Adipose tissue (tissue), 3 donors: Measurements from ENCODE around the gene CLNK. TPM values are rescaled to one million over a fixed set of nuclear protein-coding genes. Genes with fewer than 3 reads are reported as not detected.

ENCODE experiments used
- H3K27ac ChIP-seq: one replicate; pipeline ENCODE4 v1.5.1; 2013; ENCODE audit warnings: low read depth, low read length
- WGBS, 3 donors: extraction: QIAGEN DNeasy Blood & Tissue Kit; methylation state at CpG; one replicate each; pipeline ENCODE4 v1.1.7; 2013; 5-methylcytosine and 5-hydroxymethylcytosine counted together
- polyA plus RNA-seq, 3 donors: library from polyadenylated mRNA; stranded (reverse); fragments of 200-250 nt; gene quantifications; one replicate each; pipeline ENCODE4 v1.2.3, GENCODE V29; 2013
- donor health status: healthy with polysubstance abuse.
- donor health status: Bipolar disorder and iron deficiency.
- donor health status: healthy.

Gene CLNK
- polyA plus RNA-seq, 3 donors: 0.01 to 0.05 TPM; not detected in 1

DNA sequence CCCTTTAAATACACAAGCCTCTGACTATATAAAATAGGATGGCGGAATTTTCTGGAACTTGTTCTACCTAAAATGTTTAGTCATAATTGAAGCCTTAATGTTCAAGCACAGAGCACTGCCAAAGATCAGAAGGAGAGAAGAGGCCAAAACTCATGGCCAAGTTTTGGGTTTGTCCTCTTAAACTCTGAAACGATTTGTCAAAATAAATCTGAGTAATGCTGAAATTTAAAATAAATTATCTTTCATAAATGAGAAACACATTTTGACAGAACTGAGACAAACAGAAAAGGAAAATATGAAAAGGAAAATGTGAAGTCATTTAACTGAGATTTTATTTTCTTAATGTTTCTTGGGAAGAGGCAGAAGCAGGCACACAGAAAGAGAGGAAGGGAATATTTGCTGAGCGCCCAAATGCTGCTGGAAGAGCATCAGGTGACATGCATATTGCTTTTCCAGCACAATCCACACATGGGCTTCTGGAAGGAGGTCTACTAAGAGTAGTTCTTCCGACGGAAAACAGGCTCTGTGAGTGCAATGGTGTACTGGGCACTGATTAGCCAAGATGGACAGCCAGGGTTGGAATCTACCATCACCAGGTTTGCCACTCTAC, 179.9 kb downstream of the CLNK start:
- 68 to 74% (median 74%) methylated on average over 5 of the region's 5 CpGs for WGBS, 3 donors
- no peak overlapping the region for H3K27ac ChIP-seq

GRCh38 chr4:10502717-10503116, 181.9 kb downstream of the CLNK start:
- WGBS, 3 donors: 80 to 90% (median 82%) methylated on average over 5 of the region's 5 CpGs

GRCh38 chr4:10500776-10501175, 183.8 kb downstream of the CLNK start:
- 64 to 77% (median 73%) methylated on average over 6 of the region's 6 CpGs for WGBS, 3 donors
- H3K27ac ChIP-seq: no peak overlapping the region

More at GRCh38 chr4:10502717-10503116, 181.9 kb downstream of the CLNK start:
- H3K27ac ChIP-seq: no peak overlapping the region

DNA sequence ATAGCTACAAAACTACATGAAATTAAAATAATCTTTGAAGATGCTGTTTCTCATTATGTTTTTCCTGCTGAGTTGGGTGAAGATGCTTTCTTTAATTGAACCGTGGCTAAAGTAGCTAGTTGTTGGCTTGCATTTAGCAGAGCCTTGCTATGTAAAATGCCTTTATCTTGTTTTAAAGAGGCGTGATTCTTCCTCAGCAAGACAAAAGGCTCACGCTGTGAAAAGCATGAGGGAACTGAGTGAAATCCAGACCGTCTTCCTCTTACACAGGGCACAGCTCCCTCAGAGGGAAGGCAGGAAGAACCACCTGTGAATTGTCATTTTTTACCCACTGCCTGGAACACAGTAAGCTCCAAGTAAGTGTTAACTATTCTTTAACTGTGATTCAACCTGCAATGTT, 188.4 kb downstream of the CLNK start:
- no peak overlapping the region for H3K27ac ChIP-seq
- 31 to 49% (median 49%) methylated on average over 4 of the region's 4 CpGs for WGBS, 3 donors

DNA sequence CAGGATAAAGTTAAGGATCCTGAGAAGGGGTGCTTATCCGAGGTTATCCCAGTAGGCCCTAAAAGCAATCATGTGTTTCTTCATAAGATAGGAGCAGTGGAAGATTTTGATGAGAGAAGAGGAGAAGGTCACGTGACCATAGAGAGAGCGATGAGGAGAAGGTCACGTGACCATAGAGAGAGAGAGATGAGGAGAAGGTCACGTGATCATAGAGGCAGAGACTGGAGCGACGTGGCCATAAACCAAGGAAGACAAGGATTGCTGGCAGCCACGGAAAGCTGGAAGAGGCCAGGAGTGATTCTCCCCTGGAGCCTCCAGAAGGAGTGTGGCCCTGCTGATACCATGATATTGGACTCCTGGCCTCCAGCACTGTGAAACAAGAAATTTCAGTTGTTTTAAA, 188.9 kb downstream of the CLNK start:
- H3K27ac ChIP-seq: no peak overlapping the region
- WGBS, 3 donors: 65 to 85% (median 84%) methylated on average over 7 to 8 of the region's 8 CpGs

- no peak overlapping the region for H3K27ac ChIP-seq
- 22 to 56% (median 50%) methylated on average over 11 of the region's 11 CpGs for WGBS, 3 donors
Measured at GRCh38 chr4:10492464-10492863, 192.1 kb downstream of the CLNK start.

DNA sequence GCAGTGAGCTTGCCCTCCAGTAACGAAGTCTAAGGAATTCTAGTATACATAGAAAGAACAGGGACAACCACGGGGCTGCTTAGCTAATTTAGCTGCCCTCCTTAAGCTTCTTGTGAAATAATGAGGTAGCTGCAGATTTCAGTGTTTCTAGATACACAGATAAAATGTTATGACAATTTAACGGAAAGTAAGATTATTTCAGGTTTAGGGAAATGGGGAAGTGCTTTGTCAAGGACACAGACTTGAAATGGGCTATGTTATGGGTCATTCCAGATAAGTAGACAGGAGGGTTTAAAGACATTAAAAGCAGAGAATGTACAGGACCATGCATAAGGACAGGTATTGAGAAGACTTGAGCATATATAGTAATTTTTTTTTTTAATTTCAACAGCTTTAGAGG, 193.2 kb downstream of the CLNK start:
- WGBS, 3 donors: 63 to 74% (median 69%) methylated on average over 3 of the region's 3 CpGs
- no peak overlapping the region for H3K27ac ChIP-seq

DNA sequence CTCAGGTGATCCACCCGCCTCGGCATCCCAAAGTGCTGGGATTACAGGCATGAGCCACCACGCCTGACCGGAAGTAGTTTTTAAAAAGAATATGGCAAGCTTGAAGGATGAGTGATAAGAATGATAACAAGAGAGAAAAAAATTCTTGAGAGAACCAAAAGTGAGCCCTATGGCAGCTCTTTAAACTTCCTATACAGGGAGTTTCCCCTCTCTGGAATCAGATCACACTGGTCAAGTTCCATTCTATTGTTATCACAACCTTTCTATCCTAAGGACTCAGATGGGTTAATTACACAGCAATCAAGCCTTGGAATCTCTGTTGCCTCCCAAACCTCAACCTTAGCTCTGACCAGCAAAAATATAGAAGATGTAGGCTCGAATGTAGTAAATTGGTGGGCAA, 193.6 kb downstream of the CLNK start:
- WGBS, 3 donors: 82 to 89% (median 85%) methylated on average over 3 to 5 of the region's 5 CpGs
- no peak overlapping the region for H3K27ac ChIP-seq

DNA sequence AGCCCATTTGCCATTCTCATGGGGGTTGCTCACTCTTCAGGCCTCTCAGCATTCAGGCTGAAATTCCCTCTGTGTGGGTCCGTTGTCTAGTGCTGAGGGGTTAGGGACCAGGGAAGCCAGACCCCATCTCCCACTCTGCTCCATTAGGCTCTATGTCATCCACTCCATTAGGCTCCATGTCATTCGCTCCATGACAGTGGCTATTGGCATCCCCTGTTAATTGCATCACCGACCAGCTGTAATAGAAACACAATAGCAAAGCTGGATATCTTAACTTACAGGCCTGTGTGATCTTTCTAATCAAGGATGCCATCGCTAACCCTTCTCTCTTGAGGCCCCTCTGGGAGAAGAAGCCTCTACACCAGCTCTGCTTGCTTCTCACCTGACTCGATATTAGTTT, 201.7 kb downstream of the CLNK start:
- H3K27ac ChIP-seq: no peak overlapping the region
- WGBS, 3 donors: 69 to 77% (median 73%) methylated on average over 5 of the region's 5 CpGs

DNA sequence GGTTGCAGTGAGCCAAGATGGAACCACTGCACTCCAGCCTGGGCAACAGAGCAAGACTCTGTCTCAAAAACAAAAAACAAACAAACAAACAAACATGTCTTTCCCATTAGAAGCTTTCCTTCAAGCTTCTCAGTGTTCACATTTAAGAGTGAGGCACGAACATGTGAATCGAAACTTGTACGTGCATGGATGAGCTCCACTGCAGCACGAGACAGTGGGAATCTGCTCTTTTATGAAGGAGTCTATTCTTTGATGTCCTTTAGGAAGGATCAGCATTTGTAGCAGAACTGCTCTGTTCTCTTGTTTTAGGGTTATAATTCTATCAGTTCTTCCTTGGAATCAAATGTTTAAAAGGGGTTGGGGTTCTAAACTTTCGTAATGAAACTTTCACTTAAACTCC, 204.0 kb downstream of the CLNK start:
- no peak overlapping the region for H3K27ac ChIP-seq
- 76 to 90% (median 83%) methylated on average over 5 of the region's 5 CpGs for WGBS, 3 donors

DNA sequence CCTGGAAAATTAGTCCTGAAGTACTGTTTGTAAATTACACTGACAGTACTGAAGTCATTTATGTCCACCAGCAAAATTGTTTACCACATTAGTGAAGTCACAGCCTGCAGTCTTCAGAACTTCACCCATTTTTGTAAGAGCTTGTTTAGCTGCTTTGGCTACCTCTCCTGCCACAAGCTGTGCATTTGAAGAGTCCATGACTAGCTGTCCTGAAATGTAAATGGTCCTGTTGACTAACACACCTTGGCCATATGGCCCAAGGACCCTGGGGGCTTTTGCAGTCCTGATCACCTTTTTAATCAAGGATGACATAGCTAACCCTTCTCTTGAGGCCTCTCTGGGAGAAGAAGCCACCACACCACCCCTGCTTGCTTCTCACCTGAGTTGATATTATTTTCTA, 205.9 kb downstream of the CLNK start:
- no peak overlapping the region for H3K27ac ChIP-seq

- WGBS, 3 donors: 79 to 91% (median 88%) methylated on average over 5 of the region's 5 CpGs
Measured at GRCh38 chr4:10470505-10470904, 214.1 kb downstream of the CLNK start.

GRCh38 chr4:10466161-10466560, 218.4 kb downstream of the CLNK start:
- H3K27ac ChIP-seq: no peak overlapping the region
- 79 to 91% (median 88%) methylated on average over 5 of the region's 5 CpGs for WGBS, 3 donors

More at GRCh38 chr4:10470505-10470904, 214.1 kb downstream of the CLNK start:
- no peak overlapping the region for H3K27ac ChIP-seq

DNA sequence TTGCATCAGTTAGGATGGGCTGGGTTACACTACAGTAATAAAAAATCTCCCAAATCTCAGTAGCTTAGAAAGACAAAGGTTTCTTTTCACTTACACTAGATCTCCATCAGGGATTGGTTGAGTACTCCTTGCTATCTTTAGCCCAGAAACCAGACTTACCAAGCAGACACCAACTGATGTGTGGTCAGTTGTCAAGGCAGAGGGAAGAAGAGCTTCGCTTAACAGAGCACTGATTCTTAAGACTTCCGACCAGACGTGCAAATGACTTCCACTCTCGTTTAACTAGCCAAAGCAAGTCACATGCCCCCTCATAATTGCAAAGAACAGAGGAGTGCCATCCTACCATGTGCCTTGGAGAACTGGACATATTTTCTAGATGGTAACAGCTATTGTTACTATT, 221.7 kb downstream of the CLNK start:
- 87 to 93% (median 92%) methylated on average over 4 of the region's 4 CpGs for WGBS, 3 donors
- no peak overlapping the region for H3K27ac ChIP-seq

DNA sequence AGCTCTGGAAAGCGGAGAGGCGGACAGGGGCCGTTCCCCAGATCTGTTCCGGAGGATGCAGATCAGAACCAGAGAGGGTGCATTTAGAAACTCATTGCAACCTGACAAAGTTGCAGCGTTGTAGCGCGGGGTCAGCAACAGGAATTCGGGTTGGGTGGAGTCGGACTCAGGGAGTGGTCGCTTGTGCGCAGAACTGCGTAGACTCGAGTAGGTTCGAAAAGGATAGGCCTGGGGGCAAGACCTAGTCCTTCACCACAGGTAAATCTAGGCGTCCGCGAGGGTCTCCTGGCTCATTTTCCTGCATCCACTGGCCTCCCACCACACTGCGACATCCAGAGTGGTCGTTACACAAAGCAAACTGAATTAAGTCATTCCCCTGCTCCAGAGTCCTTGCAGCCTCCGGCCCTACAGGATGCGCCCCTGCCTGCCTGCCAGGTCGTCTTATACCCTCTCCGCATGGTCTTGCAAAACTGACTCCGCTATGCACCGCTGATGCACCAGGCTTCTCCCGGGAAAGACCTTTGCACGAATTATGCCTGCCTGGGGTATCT, 222.6 kb downstream of the CLNK start:
- no peak overlapping the region for H3K27ac ChIP-seq
- WGBS, 3 donors: 28 to 49% (median 42%) methylated on average over 27 of the region's 27 CpGs

DNA sequence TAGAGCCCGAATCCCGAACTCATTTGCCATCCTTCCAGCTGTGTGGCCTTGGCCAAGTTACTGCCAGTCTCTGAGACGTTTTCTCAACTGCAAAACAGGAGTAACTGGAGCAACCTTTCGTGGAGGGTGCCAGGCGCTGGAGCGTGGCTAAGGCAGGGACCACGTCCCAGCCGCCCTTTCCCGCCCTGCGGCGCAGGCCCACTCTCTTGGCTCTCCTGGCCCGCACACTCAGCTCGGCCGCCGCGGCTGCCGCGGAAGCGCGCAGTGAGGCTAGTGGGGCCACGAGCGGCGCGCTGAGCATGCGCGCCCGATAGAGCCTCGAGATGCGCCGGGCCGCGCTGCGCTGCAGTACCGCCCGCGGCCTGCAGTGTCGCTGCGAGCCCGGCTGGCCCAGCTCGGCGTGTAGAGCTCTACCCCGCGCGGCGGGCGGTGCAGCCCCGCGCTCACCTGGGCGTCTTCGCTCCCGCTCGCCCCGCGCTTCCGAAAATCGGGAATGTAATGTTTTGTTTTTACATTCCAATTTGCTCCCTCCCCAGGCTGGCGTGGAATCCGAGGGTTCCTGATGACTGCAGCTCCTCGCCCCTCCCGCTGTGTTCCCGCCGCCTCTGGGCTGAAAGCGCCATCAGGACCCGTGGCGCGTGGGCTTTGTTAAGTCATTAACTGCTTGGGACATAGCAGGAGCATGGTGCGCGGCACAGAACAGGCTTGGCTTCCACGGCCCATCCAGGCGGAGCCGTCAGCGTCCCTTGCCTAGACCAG, 223.3 kb downstream of the CLNK start:
- WGBS, 3 donors: 4 to 6% (median 6%) methylated on average over 65 to 72 of the region's 72 CpGs
- H3K27ac ChIP-seq: no peak overlapping the region

DNA sequence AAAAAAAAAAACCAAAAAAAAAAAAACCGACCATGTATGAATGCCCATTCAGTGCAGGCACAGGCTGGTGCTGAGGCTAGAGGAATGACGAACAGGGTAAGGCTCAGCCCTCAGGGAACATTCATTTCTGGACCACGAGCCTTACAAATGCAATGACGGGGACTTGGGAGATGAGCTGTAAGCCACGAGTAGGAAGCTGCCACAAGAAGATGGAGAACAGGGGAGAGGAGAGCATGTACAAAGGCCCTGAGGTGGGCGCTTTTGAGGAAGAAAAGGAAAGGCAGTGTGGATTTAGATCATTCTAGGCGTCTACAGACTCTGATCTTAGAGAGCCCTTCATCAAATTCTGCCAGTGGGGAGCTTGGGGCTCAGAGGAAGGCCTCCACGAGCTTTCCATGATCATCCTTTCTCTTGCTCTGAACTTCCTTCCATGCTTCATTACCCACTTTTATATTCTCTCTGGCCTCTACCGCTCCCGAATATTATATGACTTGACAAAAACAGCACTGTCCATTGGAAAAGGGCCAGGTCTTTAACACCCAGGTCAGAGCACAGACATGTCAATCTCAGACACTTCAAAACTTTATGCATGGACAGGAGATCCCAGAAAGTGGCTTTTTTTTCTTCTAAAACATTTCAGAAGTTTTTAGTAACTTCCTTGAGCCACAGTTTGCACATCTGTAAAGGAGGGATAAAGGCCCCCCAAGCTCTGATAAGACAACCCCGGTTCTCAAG, 224.1 kb downstream of the CLNK start:
- 69 to 84% (median 76%) methylated on average over 10 to 11 of the region's 11 CpGs for WGBS, 3 donors
- H3K27ac ChIP-seq: no peak overlapping the region

- H3K27ac ChIP-seq: no peak overlapping the region
- 85 to 89% (median 86%) methylated on average over 8 of the region's 8 CpGs for WGBS, 3 donors
Measured at GRCh38 chr4:10459305-10459704, 225.3 kb downstream of the CLNK start.

DNA sequence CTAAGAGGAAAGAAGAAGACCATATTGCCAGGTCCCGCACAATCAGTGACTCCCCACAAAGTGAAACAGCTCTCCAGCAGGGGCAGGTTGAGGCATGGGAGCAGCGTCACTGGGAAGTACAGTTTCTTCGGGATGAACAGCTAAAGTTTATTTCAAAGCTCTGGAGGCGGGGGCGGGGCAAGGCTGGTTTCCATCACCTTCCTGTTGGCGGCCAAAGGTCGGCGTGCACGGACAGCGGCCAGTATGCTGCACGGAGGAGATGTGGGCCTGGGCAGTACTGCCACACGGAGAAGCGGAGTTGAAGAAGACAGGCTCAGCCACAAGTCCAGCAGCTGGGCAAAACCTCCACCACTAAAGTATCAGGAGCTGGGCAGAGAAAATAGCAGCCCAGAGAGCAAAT, 226.4 kb downstream of the CLNK start:
- 49 to 61% (median 55%) methylated on average over 13 of the region's 13 CpGs for WGBS, 3 donors
- no peak overlapping the region for H3K27ac ChIP-seq
